Stomach (tissue), 9 donors: ENCODE results near the gene GPR42. TPM values are rescaled to one million over a fixed set of nuclear protein-coding genes. Genes with fewer than 3 reads are reported as not detected.
"Not testable (repeated sequence)": the region's sequence is repeated elsewhere in the genome, so short reads cannot be mapped to it uniquely, and the experiment has no call there.

Experiments used
- DNase-seq, 2 donors: peaks; one replicate each; pipeline versions ENCODE4 v3.0.0 to v3.0.0-alpha.2; 2013 to 2019
- H3K27ac ChIP-seq, 5 donors: fragments of 200-600 bp in 4 of 5; sonication (generic) in 4 of 5; one replicate each; pipeline ENCODE4 v1.5.1; 2013 to 2019; ENCODE audit warnings: mild to moderate bottlenecking in 1 of 5, moderate library complexity in 1 of 5
- H3K27me3 ChIP-seq, 3 donors: fragments of 200-600 bp; sonication (generic); one replicate each; pipeline ENCODE4 v1.5.1; 2017 to 2019; ENCODE audit warnings: mixed run types in 1 of 3
- H3K36me3 ChIP-seq, 4 donors: fragments of 200-600 bp; sonication (generic); 1 replicate in 3 of 4; 2 replicates in 1 of 4; pipeline ENCODE4 v1.5.1; 2016 to 2019
- H3K4me1 ChIP-seq, 4 donors: fragments of 200-600 bp; sonication (generic); one replicate each; pipeline ENCODE4 v1.5.1; 2016 to 2019
- H3K4me3 ChIP-seq, 4 donors: fragments of 200-600 bp; sonication (generic) in 3 of 4; one replicate each; pipeline ENCODE4 v1.5.1; 2016 to 2019; ENCODE audit warnings: mild to moderate bottlenecking in 1 of 4
- H3K9me3 ChIP-seq, 4 donors: fragments of 200-600 bp; sonication (generic); one replicate each; pipeline ENCODE4 v1.5.1; 2016 to 2019
- CTCF ChIP-seq, 7 experiments: fragments of 450-650 bp in 4 of 7; fragments of 200-600 bp in 3 of 7; sonication (generic) in 3 of 7; IDR thresholded peaks; one replicate each; pipeline ENCODE4 v1.5.1; 2016 to 2019; ENCODE audit warnings: antibody characterized with exemption in 7 of 7, control low read depth in 2 of 7, mild to moderate bottlenecking in 1 of 7
- EP300 ChIP-seq: sonication (generic); formaldehyde crosslinking; IDR thresholded peaks from one replicate; pipeline ENCODE4 v1.6.1; 2017; ENCODE audit warnings: antibody characterized with exemption
- POLR2A ChIP-seq, 4 donors: fragments of 450-650 bp; IDR thresholded peaks; one replicate each; pipeline ENCODE4 v1.6.1; 2016; ENCODE audit warnings: antibody characterized with exemption in 4 of 4, control low read depth in 2 of 4, mild to moderate bottlenecking in 1 of 4, moderate library complexity in 1 of 4
- POLR2AphosphoS5 ChIP-seq, 3 donors: sonication (generic); formaldehyde crosslinking; IDR thresholded peaks; one replicate each; pipeline ENCODE4 v1.6.1; 2016; ENCODE audit warnings: antibody characterized with exemption in 3 of 3
- WGBS, 5 donors: extraction: QIAGEN DNeasy Blood & Tissue Kit in 3 of 5; methylation state at CpG; one replicate each; pipeline versions ENCODE4 v1.1.5 to v1.1.7; 2013 to 2018; 5-methylcytosine and 5-hydroxymethylcytosine counted together
- intact Hi-C: fragments of 100-400 bp; cut with DNase I; formaldehyde crosslinking; loops from one replicate; pipeline ENCODE4 v1.15.1; 2023; ENCODE audit warnings: low total_unique reads
- polyA plus RNA-seq, 3 donors: library from polyadenylated mRNA; stranded (reverse); fragments of 200-250 nt; gene quantifications; one replicate each; pipeline ENCODE4 v1.2.3, GENCODE V29; 2013
- total RNA-seq, 5 donors: library from RNA; depleted of rRNA; stranded (reverse); fragments of >200 nt; gene quantifications; one replicate each; pipeline versions ENCODE4 v1.1.0 to v1.2.3, GENCODE V29; 2014 to 2016
- donor health status: healthy with polysubstance abuse.
- donor health status: Bipolar disorder and iron deficiency.
- donor health status: healthy.

The GPR42 gene
- total and polyA plus RNA-seq, 8 donors, result 0.19 TPM; not detected in 7

GRCh38 chr19:35399948-35400772 lies 29.3 kb downstream of the GPR42 start:
- Histone ChIP-seq H3K4me1 (peaks cover 0 to 10% (median 4%) of the 10 kb centered on the region in 4 donors), H3K27me3 (no peaks in the 10 kb centered on the region), H3K36me3 (no peaks in the 10 kb centered on the region), H3K27ac (no peak overlapping the region), H3K4me3 (no peak overlapping the region), H3K9me3 (no peaks in the 10 kb centered on the region)
- intact Hi-C loops, result no loop called here
- no peak for DNase-seq
- WGBS, 5 donors, result 85 to 98% (median 88%) methylated on average over 10 of the region's 10 CpGs
- no peak for TF ChIP-seq POLR2A (IDR thresholded peaks at IDR 0.05)
- no peak for TF ChIP-seq POLR2AphosphoS5 (IDR thresholded peaks at IDR 0.05)
- TF ChIP-seq CTCF (IDR thresholded peaks at IDR 0.05), result no peak
- no peak for TF ChIP-seq EP300

GRCh38 chr19:35400773-35401100 lies 29.9 kb downstream of the GPR42 start:
- TF ChIP-seq POLR2A (IDR thresholded peaks at IDR 0.05), result no peak
- no peak for TF ChIP-seq CTCF (IDR thresholded peaks at IDR 0.05)
- TF ChIP-seq EP300, result no peak
- no peak for TF ChIP-seq POLR2AphosphoS5 (IDR thresholded peaks at IDR 0.05)
- H3K27ac ChIP-seq, result no peak overlapping the region
- DNase-seq, result no peak
- no peaks in the 10 kb centered on the region for H3K27me3 ChIP-seq
- no peaks in the 10 kb centered on the region for H3K9me3 ChIP-seq
- no peaks in the 10 kb centered on the region for H3K36me3 ChIP-seq
- H3K4me3 ChIP-seq, result no peak overlapping the region
- intact Hi-C loops, result no loop called here
- H3K4me1 ChIP-seq, result peaks cover 0 to 5% (median 1%) of the 10 kb centered on the region in 4 donors
- 92 to 98% (median 93%) methylated on average over 7 of the region's 7 CpGs for WGBS, 5 donors

GRCh38 chr19:35401416-35401815 lies 30.5 kb downstream of the GPR42 start:
- H3K27me3 ChIP-seq, H3K4me3 ChIP-seq, H3K4me1 ChIP-seq, H3K36me3 ChIP-seq, DNase-seq, H3K9me3 ChIP-seq, H3K27ac ChIP-seq, intact Hi-C loops: not testable (repeated sequence)
- WGBS, 5 donors, result 74 to 93% (median 88%) methylated on average over 9 of the region's 9 CpGs

GRCh38 chr19:35403116-35403760 lies 32.4 kb downstream of the GPR42 start:
- no peaks in the 10 kb centered on the region for H3K9me3 ChIP-seq
- intact Hi-C loops, result no loop called here
- H3K4me3 ChIP-seq, result no peak overlapping the region
- no peaks in the 10 kb centered on the region for H3K4me1 ChIP-seq
- H3K27ac ChIP-seq, result no peak overlapping the region
- peak in 1 of 2 donors; percentile 30 for DNase-seq
- no peaks in the 10 kb centered on the region for H3K36me3 ChIP-seq
- 72 to 91% (median 80%) methylated on average over 5 to 8 of the region's 8 CpGs for WGBS, 5 donors
- TF ChIP-seq EP300, result no peak
- no peak for TF ChIP-seq POLR2AphosphoS5 (IDR thresholded peaks at IDR 0.05)
- TF ChIP-seq POLR2A (IDR thresholded peaks at IDR 0.05), result no peak
- TF ChIP-seq CTCF (IDR thresholded peaks at IDR 0.05), result no peak
- H3K27me3 ChIP-seq, result no peaks in the 10 kb centered on the region
